Cardiac fibroblast (primary cell): ENCODE measurements around the gene COL20A1.
A peak's percentile ranks its signal among the peaks of the same experiment; 100 is the strongest.

Experiments used
- DNase-seq, 2 donors: peaks; one replicate each; pipeline versions ENCODE4 v3.0.0 to v3.0.0-alpha.2; 2010; ENCODE audit warnings: low read depth in 2 of 2
- H3K4me3 ChIP-seq, 2 donors: replicated peaks in 1 of 2; 1 replicate in 1 of 2; 2 replicates in 1 of 2; pipeline ENCODE4 v1.5.1; 2011; ENCODE audit warnings: low read depth in 2 of 2, low read length in 2 of 2, mild to moderate bottlenecking in 2 of 2, moderate library complexity in 1 of 2
- CTCF ChIP-seq: IDR thresholded peaks from one replicate; pipeline ENCODE4 v1.5.1; 2011; ENCODE audit warnings: low read depth, mild to moderate bottlenecking, low read length, inconsistent platforms

Gene COL20A1

GRCh38 chr20:63307538-63308217 is 14.7 kb downstream of the COL20A1 start:
- H3K4me3 ChIP-seq, result no peak overlapping the region
- no peak for TF ChIP-seq CTCF
- no peak for DNase-seq

GRCh38 chr20:63308218-63308911 is 15.4 kb downstream of the COL20A1 start:
- TF ChIP-seq CTCF, result no peak
- no peak for DNase-seq
- H3K4me3 ChIP-seq, result no peak overlapping the region

- peak; percentile 90 for TF ChIP-seq CTCF
- DNase-seq, result peak; percentile 35 to 47
- H3K4me3 ChIP-seq, result no peak overlapping the region
Measured at GRCh38 chr20:63309261-63310071, 16.5 kb downstream of the COL20A1 start.

GRCh38 chr20:63310265-63310991 is 17.4 kb downstream of the COL20A1 start:
- DNase-seq, result no peak
- no peak overlapping the region for H3K4me3 ChIP-seq
- no peak for TF ChIP-seq CTCF

- TF ChIP-seq CTCF, result no peak
- no peak overlapping the region for H3K4me3 ChIP-seq
- DNase-seq, result no peak
Measured at GRCh38 chr20:63311186-63311832, 18.3 kb downstream of the COL20A1 start.

GRCh38 chr20:63311833-63312243 is 18.9 kb downstream of the COL20A1 start:
- TF ChIP-seq CTCF, result no peak
- H3K4me3 ChIP-seq, result no peak overlapping the region
- DNase-seq, result no peak
